MM.1S (cell line): Measurements from ENCODE around the gene RGS6.

Source experiments
- DNase-seq: peaks from one replicate; pipeline ENCODE4 v3.0.0-alpha.2; 2015
- H2AFZ ChIP-seq: fragments of 300-600 bp; sonication (generic); 2 replicates; pipeline ENCODE4 v1.6.0; 2016; ENCODE audit warnings: antibody characterized with exemption, low read length
- H3F3A ChIP-seq: fragments of 300-600 bp; sonication (generic); 2 replicates; pipeline ENCODE4 v1.6.1; 2016; ENCODE audit warnings: mild to moderate bottlenecking, antibody characterized with exemption, low read length, moderate library complexity, mixed read lengths; ENCODE audit not compliant: insufficient read depth
- H3K27ac ChIP-seq: fragments of 300-600 bp; sonication (generic); 2 replicates; pipeline ENCODE4 v1.5.1; 2016; ENCODE audit warnings: mild to moderate bottlenecking, low read length
- H3K27me3 ChIP-seq: fragments of 300-600 bp; sonication (generic); replicated peaks from 2 replicates; pipeline ENCODE4 v1.6.0; 2016; ENCODE audit warnings: low read length; ENCODE audit not compliant: insufficient read depth
- H3K36me3 ChIP-seq: fragments of 300-600 bp; sonication (generic); replicated peaks from 2 replicates; pipeline ENCODE4 v1.6.1; 2016; ENCODE audit warnings: mild to moderate bottlenecking, low read length, mixed read lengths; ENCODE audit not compliant: insufficient read depth
- H3K4me1 ChIP-seq: fragments of 300-600 bp; sonication (generic); 2 replicates; pipeline ENCODE4 v1.6.1; 2016; ENCODE audit warnings: low read length, mixed read lengths
- H3K4me2 ChIP-seq: fragments of 300-600 bp; sonication (generic); 2 replicates; pipeline ENCODE4 v1.6.0; 2016; ENCODE audit warnings: low read depth, low read length
- H3K4me3 ChIP-seq: fragments of 300-600 bp; sonication (generic); 2 replicates; pipeline ENCODE4 v1.5.1; 2016; ENCODE audit warnings: low read length, mixed read lengths
- H3K79me2 ChIP-seq: fragments of 300-600 bp; sonication (generic); 2 replicates; pipeline ENCODE4 v1.6.1; 2016; ENCODE audit warnings: mixed run types, low read length, mixed read lengths
- H3K9ac ChIP-seq: fragments of 300-600 bp; sonication (generic); 2 replicates; pipeline ENCODE4 v1.6.1; 2016; ENCODE audit warnings: low read length, mixed read lengths
- H3K9me2 ChIP-seq: fragments of 300-600 bp; sonication (generic); replicated peaks from 2 replicates; pipeline ENCODE4 v1.6.1; 2016; ENCODE audit warnings: mild to moderate bottlenecking, low read length, mixed read lengths; ENCODE audit not compliant: insufficient read depth
- H3K9me3 ChIP-seq: fragments of 300-600 bp; sonication (generic); replicated peaks from 2 replicates; pipeline ENCODE4 v1.6.1; 2016; ENCODE audit warnings: mild to moderate bottlenecking, low read length, mixed read lengths; ENCODE audit not compliant: insufficient read depth
- H4K20me1 ChIP-seq: fragments of 300-600 bp; sonication (generic); 2 replicates; pipeline ENCODE4 v1.6.1; 2016; ENCODE audit warnings: mild to moderate bottlenecking, low read length, moderate library complexity, mixed read lengths; ENCODE audit not compliant: insufficient read depth
- EZH2 ChIP-seq: fragments of 300-600 bp; sonication (generic); optimal IDR thresholded peaks from 2 replicates; pipeline ENCODE3; 2017; ENCODE audit warnings: low read depth, mild to moderate bottlenecking, antibody characterized with exemption, low read length, mixed read lengths
- EZH2phosphoT487 ChIP-seq: fragments of 300-600 bp; sonication (generic); IDR thresholded peaks from 2 replicates; pipeline ENCODE4 v1.6.1; 2018; ENCODE audit warnings: antibody characterized with exemption, low read length
- TF ChIP-seq, protein P1 (sequence below): fragments of 300-600 bp; sonication (generic); IDR thresholded peaks from 2 replicates; pipeline ENCODE4 v1.5.1; 2016; ENCODE audit warnings: antibody characterized with exemption, low read length, mixed read lengths

RGS6 gene

DNA sequence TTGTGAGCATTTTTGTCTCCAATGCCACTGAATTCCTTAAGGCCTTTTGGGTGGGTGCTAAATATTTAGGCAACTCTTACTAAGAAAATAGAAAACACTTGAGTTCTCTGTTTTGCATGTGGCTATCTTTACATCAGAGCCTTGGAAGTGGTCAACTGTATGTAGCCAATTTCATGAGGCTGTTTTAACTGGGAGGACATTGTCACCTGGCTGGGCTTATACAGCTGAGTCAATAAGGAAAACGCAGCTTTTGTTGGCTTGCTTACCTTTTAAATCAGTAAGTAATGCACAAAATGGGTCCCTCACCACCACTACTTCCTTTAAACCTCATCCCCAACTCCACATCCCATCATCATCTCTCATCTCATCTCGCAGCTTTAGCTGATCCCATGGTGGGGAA lies 194.3 kb downstream of the RGS6 start:
- Histone ChIP-seq H3K27me3 (no peaks in the 10 kb centered on the region), H3K27ac (no peak overlapping the region), H2AFZ (no peak overlapping the region), H3K36me3 (no peaks in the 10 kb centered on the region), H3K4me3 (no peak overlapping the region), H4K20me1 (no peaks in the 10 kb centered on the region), H3K9me2 (no peaks in the 10 kb centered on the region), H3F3A (no peaks in the 10 kb centered on the region), H3K79me2 (no peaks in the 10 kb centered on the region), H3K4me2 (no peak overlapping the region), H3K9ac (no peak overlapping the region), H3K9me3 (no peaks in the 10 kb centered on the region), H3K4me1 (no peaks in the 10 kb centered on the region)
- TF ChIP-seq EZH2phosphoT487 (no peak), EZH2 (no peak)
- TF ChIP-seq, protein P1, sequence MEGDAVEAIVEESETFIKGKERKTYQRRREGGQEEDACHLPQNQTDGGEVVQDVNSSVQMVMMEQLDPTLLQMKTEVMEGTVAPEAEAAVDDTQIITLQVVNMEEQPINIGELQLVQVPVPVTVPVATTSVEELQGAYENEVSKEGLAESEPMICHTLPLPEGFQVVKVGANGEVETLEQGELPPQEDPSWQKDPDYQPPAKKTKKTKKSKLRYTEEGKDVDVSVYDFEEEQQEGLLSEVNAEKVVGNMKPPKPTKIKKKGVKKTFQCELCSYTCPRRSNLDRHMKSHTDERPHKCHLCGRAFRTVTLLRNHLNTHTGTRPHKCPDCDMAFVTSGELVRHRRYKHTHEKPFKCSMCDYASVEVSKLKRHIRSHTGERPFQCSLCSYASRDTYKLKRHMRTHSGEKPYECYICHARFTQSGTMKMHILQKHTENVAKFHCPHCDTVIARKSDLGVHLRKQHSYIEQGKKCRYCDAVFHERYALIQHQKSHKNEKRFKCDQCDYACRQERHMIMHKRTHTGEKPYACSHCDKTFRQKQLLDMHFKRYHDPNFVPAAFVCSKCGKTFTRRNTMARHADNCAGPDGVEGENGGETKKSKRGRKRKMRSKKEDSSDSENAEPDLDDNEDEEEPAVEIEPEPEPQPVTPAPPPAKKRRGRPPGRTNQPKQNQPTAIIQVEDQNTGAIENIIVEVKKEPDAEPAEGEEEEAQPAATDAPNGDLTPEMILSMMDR: no peak
- no peak for DNase-seq

DNA sequence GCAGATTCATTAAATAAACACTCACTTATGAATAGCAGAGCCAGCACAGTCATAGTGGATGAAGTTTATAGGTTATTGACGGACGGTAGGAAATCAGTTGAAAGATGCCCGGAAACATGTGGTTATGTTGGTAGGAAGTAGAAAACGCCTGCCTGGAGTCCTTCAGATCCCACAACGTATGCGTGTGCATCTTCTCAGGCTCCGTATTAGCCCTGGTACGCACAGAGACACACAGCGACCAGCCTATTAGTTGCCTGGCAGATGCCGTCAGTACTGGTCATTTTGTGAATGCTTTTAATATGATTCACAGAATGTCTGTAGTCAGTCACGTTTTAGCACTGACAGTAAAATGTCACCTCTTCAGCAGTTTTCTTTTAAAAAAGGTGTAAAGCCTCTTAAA lies 196.4 kb downstream of the RGS6 start:
- Histone ChIP-seq H3K79me2 (no peaks in the 10 kb centered on the region), H3K4me2 (no peak overlapping the region), H4K20me1 (no peaks in the 10 kb centered on the region), H2AFZ (no peak overlapping the region), H3F3A (no peaks in the 10 kb centered on the region), H3K27ac (no peak overlapping the region), H3K4me3 (no peak overlapping the region), H3K9me3 (no peaks in the 10 kb centered on the region), H3K4me1 (no peaks in the 10 kb centered on the region), H3K27me3 (no peaks in the 10 kb centered on the region), H3K9ac (no peak overlapping the region), H3K9me2 (no peaks in the 10 kb centered on the region), H3K36me3 (no peaks in the 10 kb centered on the region)
- no peak for DNase-seq
- TF ChIP-seq EZH2phosphoT487: no peak
- no peak for TF ChIP-seq EZH2
- TF ChIP-seq, protein P1: no peak

DNA sequence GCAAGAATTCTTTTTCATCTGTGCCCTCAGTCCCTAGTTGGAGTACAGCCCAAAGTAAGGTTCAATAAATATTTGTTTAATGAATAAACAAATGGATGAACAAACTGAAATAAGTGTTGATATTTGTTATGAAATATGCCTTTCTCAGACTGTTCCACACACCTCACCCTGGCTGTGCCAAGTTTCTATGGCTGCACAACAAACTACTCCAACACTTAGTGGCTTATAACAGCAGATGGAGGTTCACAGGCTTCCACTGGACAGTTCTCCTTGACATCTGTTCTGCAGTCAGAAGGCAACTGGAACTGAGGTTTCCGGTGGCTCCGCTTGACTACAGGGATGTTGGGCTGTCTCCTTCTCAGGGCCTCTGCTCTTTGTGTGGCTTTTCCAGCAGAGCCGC lies 197.1 kb downstream of the RGS6 start:
- H3K79me2 ChIP-seq: no peaks in the 10 kb centered on the region
- no peaks in the 10 kb centered on the region for H3K9me3 ChIP-seq
- TF ChIP-seq EZH2: no peak
- TF ChIP-seq, protein P1: no peak
- TF ChIP-seq EZH2phosphoT487: no peak
- H4K20me1 ChIP-seq: no peaks in the 10 kb centered on the region
- no peaks in the 10 kb centered on the region for H3K4me1 ChIP-seq
- H3K36me3 ChIP-seq: no peaks in the 10 kb centered on the region
- no peaks in the 10 kb centered on the region for H3F3A ChIP-seq
- H3K9me2 ChIP-seq: no peaks in the 10 kb centered on the region
- no peak overlapping the region for H3K4me3 ChIP-seq
- H3K27ac ChIP-seq: no peak overlapping the region
- H3K4me2 ChIP-seq: no peak overlapping the region
- no peaks in the 10 kb centered on the region for H3K27me3 ChIP-seq
- no peak overlapping the region for H2AFZ ChIP-seq
- DNase-seq: no peak
- H3K9ac ChIP-seq: no peak overlapping the region
